ENCODE measurements around the gene PTPN7.
"Not testable (repeated sequence)": the region's sequence is repeated elsewhere in the genome, so short reads cannot be mapped to it uniquely, and the experiment has no call there.

Gene PTPN7

GRCh38 chr1:202167708-202168415, 7.5 kb upstream of the PTPN7 start:
- no peak for DNase-seq

GRCh38 chr1:202167054-202167453, 6.7 kb upstream of the PTPN7 start:
- DNase-seq: not testable (repeated sequence)

GRCh38 chr1:202165942-202166843, 5.8 kb upstream of the PTPN7 start:
- peak in 1 of 56 donors; percentile 22 for DNase-seq

GRCh38 chr1:202165267-202165941, 5.0 kb upstream of the PTPN7 start:
- peak in 16 of 56 donors; percentile 3 to 62 (median 32) for DNase-seq

GRCh38 chr1:202164271-202165037, 4.1 kb upstream of the PTPN7 start:
- DNase-seq: no peak

- no peak for DNase-seq
Observed at GRCh38 chr1:202163281-202164270, 3.2 kb upstream of the PTPN7 start.

GRCh38 chr1:202162418-202163280, 2.2 kb upstream of the PTPN7 start:
- no peak for DNase-seq

GRCh38 chr1:202162047-202162417, 1.6 kb upstream of the PTPN7 start:
- DNase-seq: peak in 1 of 56 donors; percentile 21

GRCh38 chr1:202161151-202162046, 997 bp upstream of the PTPN7 start:
- peak in 3 of 56 donors; percentile 6 to 27 (median 18) for DNase-seq

- no peak for DNase-seq
Observed at GRCh38 chr1:202159534-202160371, 649 bp downstream of the PTPN7 start.

GRCh38 chr1:202158810-202159533, 1.4 kb downstream of the PTPN7 start:
- DNase-seq: no peak

GRCh38 chr1:202157945-202158344, 2.5 kb downstream of the PTPN7 start:
- no peak for DNase-seq

- DNase-seq: no peak
Observed at GRCh38 chr1:202156590-202156989, 3.8 kb downstream of the PTPN7 start.

- peak in 7 of 56 donors; percentile 8 to 49 (median 23) for DNase-seq
Observed at GRCh38 chr1:202155478-202156021, 4.9 kb downstream of the PTPN7 start.

- peak in 26 of 56 donors; percentile 7 to 57 (median 23) for DNase-seq
Observed at GRCh38 chr1:202154766-202155477, 5.5 kb downstream of the PTPN7 start.

Data from nucleus accumbens (tissue), 56 donors.